Esophagus squamous epithelium (tissue), 4 donors: ENCODE measurements around the gene LAMA3.

Experiments used
- POLR2A ChIP-seq, 4 donors: fragments of 450-650 bp; IDR thresholded peaks; one replicate each; pipeline ENCODE4 v1.6.1; 2017; ENCODE audit warnings: antibody characterized with exemption in 4 of 4, mild to moderate bottlenecking in 4 of 4, moderate library complexity in 3 of 4
- TF ChIP-seq, protein P1 (sequence below), 6 experiments: fragments of 450-650 bp in 4 of 6; fragments of 200-600 bp in 2 of 6; sonication (generic) in 2 of 6; IDR thresholded peaks; one replicate each; pipeline ENCODE4 v1.5.1; 2016 to 2019; ENCODE audit warnings: antibody characterized with exemption in 6 of 6, mild to moderate bottlenecking in 4 of 6, moderate library complexity in 4 of 6

- TF ChIP-seq, protein P1, sequence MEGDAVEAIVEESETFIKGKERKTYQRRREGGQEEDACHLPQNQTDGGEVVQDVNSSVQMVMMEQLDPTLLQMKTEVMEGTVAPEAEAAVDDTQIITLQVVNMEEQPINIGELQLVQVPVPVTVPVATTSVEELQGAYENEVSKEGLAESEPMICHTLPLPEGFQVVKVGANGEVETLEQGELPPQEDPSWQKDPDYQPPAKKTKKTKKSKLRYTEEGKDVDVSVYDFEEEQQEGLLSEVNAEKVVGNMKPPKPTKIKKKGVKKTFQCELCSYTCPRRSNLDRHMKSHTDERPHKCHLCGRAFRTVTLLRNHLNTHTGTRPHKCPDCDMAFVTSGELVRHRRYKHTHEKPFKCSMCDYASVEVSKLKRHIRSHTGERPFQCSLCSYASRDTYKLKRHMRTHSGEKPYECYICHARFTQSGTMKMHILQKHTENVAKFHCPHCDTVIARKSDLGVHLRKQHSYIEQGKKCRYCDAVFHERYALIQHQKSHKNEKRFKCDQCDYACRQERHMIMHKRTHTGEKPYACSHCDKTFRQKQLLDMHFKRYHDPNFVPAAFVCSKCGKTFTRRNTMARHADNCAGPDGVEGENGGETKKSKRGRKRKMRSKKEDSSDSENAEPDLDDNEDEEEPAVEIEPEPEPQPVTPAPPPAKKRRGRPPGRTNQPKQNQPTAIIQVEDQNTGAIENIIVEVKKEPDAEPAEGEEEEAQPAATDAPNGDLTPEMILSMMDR (IDR thresholded peaks at IDR 0.05): no peak
- no peak for TF ChIP-seq POLR2A (IDR thresholded peaks at IDR 0.05)
These were observed 250.6 kb downstream of the LAMA3 start for GRCh38 chr18:23939896-23940295.
